GM12872 (cell line): ENCODE data around the gene NACC2.

ENCODE experiments used
- TF ChIP-seq, protein P1 (sequence below): IDR thresholded peaks from 3 replicates; pipeline ENCODE4 v1.5.1; 2011; ENCODE audit warnings: low read depth, mild to moderate bottlenecking, low read length, moderate library complexity; ENCODE audit not compliant: insufficient read depth

Gene NACC2

GRCh38 chr9:136122425-136123383 lies 27.6 kb upstream of the NACC2 start:
- TF ChIP-seq, protein P1, sequence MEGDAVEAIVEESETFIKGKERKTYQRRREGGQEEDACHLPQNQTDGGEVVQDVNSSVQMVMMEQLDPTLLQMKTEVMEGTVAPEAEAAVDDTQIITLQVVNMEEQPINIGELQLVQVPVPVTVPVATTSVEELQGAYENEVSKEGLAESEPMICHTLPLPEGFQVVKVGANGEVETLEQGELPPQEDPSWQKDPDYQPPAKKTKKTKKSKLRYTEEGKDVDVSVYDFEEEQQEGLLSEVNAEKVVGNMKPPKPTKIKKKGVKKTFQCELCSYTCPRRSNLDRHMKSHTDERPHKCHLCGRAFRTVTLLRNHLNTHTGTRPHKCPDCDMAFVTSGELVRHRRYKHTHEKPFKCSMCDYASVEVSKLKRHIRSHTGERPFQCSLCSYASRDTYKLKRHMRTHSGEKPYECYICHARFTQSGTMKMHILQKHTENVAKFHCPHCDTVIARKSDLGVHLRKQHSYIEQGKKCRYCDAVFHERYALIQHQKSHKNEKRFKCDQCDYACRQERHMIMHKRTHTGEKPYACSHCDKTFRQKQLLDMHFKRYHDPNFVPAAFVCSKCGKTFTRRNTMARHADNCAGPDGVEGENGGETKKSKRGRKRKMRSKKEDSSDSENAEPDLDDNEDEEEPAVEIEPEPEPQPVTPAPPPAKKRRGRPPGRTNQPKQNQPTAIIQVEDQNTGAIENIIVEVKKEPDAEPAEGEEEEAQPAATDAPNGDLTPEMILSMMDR, result peak; percentile 92

DNA sequence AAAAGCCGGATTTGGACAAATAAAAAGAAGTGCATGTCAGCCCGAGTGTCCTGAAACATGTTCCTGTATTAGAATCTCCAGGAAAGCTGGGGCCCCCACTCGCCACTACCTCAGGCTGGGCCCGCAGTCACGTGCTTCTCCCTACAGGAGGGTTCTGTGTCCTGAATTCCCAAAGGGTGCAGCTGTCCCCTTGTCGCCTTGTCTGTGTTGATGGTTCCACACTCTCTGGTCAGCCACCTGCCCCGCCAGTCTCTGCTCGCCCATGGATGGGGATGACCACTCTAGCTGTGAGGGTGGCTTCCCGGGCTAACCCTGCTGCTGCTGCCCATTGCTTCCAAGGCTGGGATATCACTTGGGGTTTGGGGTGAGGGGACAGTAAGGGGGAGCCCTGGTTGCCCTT lies 26.7 kb upstream of the NACC2 start:
- TF ChIP-seq, protein P1, result no peak

GRCh38 chr9:136120438-136120844 lies 25.4 kb upstream of the NACC2 start:
- TF ChIP-seq, protein P1, result no peak

DNA sequence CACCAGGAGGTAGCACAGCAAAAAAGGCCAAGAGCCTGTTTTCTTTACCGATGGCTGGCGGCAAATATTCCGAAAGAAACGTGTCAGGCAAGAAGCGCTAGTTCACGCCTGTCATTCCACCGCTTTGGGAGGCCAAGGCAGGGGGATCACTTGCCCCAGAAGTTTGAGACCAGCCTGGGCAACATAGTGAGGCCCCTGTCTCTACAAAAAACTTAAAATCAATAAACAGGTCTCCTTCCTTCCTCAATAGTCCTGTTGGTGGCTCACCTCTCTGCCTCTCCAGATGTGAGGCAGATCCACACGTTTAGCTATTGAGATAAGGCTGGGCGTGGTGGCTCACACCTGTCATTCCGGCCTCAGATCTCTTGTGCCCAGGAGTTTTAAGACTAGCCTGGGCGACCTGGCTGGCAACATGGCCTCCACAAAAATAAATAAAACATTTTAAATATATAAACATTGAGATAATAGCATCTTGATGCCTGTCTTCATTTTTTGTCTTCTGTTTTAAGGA lies 24.8 kb upstream of the NACC2 start:
- TF ChIP-seq, protein P1, result no peak

DNA sequence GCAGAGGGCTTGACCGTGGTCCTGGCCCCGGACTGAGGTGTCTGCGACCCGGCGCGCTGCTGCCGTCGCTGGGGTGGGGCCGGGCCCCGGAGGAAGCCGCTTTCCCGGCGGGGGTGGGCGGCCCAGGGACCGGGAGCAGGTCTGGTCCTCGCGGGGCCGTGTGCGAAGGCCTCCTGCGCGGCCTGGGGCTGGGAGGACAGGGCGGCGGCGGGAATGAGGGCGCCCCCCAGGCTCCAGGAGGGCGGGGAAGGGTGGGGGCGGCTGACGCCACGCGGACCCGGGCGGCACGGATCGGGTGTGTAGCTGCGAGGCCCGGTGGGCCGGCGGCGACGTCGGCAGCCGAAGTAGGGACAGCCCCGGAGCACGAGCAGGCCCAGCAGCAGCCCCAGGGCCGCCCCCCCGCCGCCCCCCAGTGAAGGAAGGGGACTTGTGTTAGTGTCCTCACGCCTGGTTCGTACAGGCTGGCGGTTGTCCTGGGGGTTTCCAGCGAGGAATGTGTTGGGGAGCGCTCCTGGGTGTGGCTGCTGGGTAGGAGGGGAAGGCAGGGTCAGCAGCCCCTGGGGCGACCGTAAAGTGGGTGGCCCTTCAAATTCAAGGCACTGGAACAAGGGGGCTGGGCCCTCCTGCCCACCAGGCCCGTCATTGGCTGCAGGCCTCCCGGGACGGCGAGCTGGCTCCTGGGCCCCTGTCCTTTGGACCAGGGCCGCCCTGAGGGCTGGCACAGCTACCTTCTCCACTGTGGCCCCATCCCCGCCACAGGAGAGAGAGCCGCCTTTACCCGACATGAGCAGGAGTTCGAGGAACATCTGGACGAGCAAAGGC lies 24.2 kb upstream of the NACC2 start:
- TF ChIP-seq, protein P1, result no peak

DNA sequence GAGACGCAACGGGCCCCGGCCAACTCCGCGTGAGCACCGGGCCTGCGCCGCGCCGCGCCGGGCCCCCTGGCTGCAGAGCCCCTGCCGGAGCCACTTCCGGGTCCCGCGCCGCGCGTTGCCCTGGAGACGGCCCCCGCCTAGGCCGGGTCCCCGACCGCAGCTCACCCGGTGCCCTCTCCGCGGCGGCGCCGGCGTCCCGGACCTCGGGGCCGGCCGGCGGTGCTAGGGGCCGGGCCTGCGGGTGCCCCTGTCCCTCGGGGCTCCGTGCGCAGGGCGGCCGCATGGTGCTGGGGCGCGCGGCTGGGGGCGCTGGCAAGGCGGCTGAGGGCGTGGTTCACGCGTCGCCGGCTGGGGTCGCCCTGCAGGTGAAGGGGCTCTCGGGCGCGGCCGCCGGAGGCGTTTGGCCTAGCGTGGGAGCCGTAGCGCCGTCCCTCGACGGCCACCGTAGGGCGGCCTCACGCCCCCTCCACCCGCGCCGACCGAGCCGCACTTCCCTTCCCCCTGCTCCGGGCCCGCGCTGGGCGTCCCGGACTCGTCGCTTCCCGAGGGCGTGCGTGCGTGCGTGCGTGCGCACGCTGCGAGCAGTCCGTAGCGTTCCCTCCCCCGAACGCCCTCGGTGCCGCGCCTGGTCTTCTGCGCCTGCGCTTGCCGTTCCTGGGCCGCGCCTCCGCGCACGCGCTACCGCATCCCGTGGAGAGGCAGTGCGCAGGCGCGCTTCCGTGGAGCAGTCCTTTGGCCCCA lies 23.4 kb upstream of the NACC2 start, which contains the start of gene TMEM250:
TMEM250 (minus strand) TSS at position 556 of the 741 bp plus-strand sequence. CDS start 1,975 bp downstream, outside the sequence.
- TF ChIP-seq, protein P1, result no peak

- TF ChIP-seq, protein P1, result no peak
Observed at GRCh38 chr9:136117916-136118319, 22.8 kb upstream of the NACC2 start.
